Measurements from ENCODE around the gene ADCY5.

ADCY5 gene

DNA sequence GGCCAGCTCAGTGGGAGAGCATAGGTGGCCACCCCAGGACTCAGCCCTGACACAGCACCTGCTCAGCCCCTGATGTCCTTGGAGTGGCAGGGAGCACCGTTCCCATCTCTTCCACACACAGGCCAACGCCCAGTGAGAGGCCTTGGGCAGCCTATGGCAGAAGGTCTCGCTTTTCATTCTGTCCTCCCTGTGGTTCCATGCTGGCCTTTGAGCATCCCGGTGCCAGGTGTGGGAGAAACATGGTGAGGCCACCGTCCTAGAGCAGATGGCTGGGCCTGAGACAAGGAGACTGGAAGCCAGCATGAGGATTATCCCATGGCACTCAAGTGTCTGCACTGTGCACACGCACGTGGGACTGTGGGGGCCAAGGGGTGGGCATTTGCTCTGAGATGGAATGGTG is 25.1 kb downstream of the ADCY5 start:
- Histone ChIP-seq H3K9ac (ENCODE audit: low read depth, low read length) (no peak overlapping the region), H3K9me3 (replicated peaks; ENCODE audit: low read length) (no peaks in the 10 kb centered on the region), H3K4me1 (ENCODE audit: control insufficient read depth, insufficient read depth, low read length) (no peaks in the 10 kb centered on the region), H3K4me3 (ENCODE audit: low read length) (no peak overlapping the region), H3K27me3 (ENCODE audit: control insufficient read depth, insufficient read depth, low read length) (peaks cover 88% of the 10 kb centered on the region), H3K36me3 (ENCODE audit: insufficient read depth, low read length) (no peaks in the 10 kb centered on the region), H3K4me2 (ENCODE audit: low read length) (no peak overlapping the region)

DNA sequence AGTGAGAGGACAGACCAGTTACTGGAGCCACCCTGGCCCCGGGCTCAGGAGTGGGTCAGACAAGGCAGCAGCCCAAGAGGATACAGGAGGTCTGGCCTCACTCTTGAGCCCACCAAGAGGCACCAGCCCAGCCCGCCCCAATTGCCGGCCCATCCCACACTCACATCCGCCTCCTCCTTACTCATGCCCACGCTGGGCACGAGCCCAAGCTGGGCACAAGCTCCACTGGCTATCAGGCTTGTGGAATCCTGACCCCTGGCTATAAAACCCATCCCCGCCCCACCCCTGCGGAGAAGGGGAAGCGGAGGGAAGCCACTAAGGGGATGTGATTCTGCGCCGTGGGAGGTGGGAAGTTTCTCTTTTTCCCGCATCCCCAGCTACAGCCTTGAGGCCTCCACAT is 25.9 kb downstream of the ADCY5 start:
- Histone ChIP-seq H3K9me3 (replicated peaks; ENCODE audit: low read length) (no peaks in the 10 kb centered on the region), H3K4me1 (ENCODE audit: control insufficient read depth, insufficient read depth, low read length) (no peaks in the 10 kb centered on the region)

GRCh38 chr3:123422457-123422856 is 26.4 kb downstream of the ADCY5 start:
- no peaks in the 10 kb centered on the region for H3K36me3 ChIP-seq (ENCODE audit: insufficient read depth, low read length)
- H3K9me3 ChIP-seq (replicated peaks; ENCODE audit: low read length) = no peaks in the 10 kb centered on the region
- H3K27me3 ChIP-seq (ENCODE audit: control insufficient read depth, insufficient read depth, low read length) = peaks cover 79% of the 10 kb centered on the region
- H3K4me1 ChIP-seq (ENCODE audit: control insufficient read depth, insufficient read depth, low read length) = no peaks in the 10 kb centered on the region
- H3K4me3 ChIP-seq (ENCODE audit: low read length) = no peak overlapping the region
- no peak overlapping the region for H3K4me2 ChIP-seq (ENCODE audit: low read length)
- H3K9ac ChIP-seq (ENCODE audit: low read depth, low read length) = no peak overlapping the region

More for the DNA sequence above, 25.9 kb downstream of the ADCY5 start:
- Histone ChIP-seq H3K27me3 (ENCODE audit: control insufficient read depth, insufficient read depth, low read length) (peaks cover 84% of the 10 kb centered on the region), H3K4me2 (ENCODE audit: low read length) (no peak overlapping the region), H3K4me3 (ENCODE audit: low read length) (no peak overlapping the region), H3K9ac (ENCODE audit: low read depth, low read length) (no peak overlapping the region), H3K36me3 (ENCODE audit: insufficient read depth, low read length) (no peaks in the 10 kb centered on the region)

DNA sequence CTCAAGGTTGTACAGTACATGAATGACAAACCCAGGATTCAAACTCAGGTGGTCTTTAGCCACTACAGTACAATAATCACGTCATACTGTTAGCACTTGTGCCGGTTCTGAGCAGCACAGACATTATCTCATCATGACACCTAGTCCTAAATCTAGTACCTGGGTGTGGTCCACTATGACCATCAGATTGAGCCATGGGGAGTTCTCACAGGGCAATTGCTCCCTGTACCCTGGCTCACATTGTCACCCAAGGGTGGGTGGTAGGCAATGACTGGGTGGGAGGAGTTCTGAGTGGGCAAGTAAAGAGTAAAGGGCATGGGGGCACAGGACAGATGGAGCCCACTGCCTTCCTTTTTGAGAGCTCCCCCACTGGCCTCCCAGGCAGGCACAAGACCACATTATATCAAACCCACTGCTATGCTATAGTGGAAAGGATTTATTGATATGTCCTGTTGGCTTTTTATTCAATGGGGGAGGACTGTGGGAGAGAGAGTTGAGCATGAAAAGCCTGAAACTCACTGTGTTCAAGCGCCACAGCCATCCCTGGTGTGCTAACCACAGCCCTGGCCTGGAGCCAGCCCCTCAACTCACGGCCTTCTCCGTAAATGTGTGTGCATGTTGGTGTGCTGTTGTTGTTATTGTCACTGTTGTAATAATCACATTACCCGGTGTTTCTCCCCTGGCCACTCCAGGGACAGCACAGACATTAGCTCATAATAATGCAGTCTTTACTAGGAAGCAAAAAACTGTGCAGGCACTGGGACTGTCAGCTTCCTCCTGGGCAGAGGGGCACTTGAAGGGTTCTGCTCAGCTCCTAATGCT is 27.3 kb downstream of the ADCY5 start:
- H3K4me1 ChIP-seq (ENCODE audit: control insufficient read depth, insufficient read depth, low read length) = no peaks in the 10 kb centered on the region
- H3K9me3 ChIP-seq (replicated peaks; ENCODE audit: low read length) = no peaks in the 10 kb centered on the region
- peaks cover 79% of the 10 kb centered on the region for H3K27me3 ChIP-seq (ENCODE audit: control insufficient read depth, insufficient read depth, low read length)
- no peaks in the 10 kb centered on the region for H3K36me3 ChIP-seq (ENCODE audit: insufficient read depth, low read length)
- no peak overlapping the region for H3K9ac ChIP-seq (ENCODE audit: low read depth, low read length)
- no peak overlapping the region for H3K4me2 ChIP-seq (ENCODE audit: low read length)
- no peak overlapping the region for H3K4me3 ChIP-seq (ENCODE audit: low read length)

DNA sequence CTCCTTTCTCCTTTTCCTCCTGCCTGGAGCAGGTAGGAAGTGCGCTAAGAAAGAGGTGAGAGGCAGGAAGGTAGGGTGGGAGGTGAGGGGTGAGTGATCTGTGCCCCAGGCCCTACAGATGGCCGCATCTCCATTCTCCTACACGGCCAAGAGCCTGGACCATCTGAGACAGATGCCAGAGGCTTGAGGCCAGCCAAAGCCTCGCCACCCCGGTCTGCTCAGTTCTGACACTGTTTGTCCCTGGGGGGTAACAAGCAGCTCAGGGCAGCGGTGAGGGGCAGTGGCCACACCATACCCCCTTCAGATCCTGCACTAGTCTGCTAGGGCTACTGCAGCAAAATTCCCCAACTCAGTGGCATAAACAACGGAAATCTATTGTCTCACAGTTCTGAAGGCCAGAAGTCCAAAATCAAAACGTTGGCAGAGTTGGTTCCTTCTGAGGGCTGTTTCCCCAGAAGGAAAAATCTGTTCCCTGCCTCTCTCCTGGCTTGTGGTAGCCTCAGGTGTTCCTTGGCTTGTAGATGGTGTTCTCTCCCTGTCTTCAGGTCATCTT is 28.4 kb downstream of the ADCY5 start:
- H3K9me3 ChIP-seq (replicated peaks; ENCODE audit: low read length) = no peaks in the 10 kb centered on the region
- H3K4me2 ChIP-seq (ENCODE audit: low read length) = no peak overlapping the region
- H3K27me3 ChIP-seq (ENCODE audit: control insufficient read depth, insufficient read depth, low read length) = peaks cover 83% of the 10 kb centered on the region
- no peaks in the 10 kb centered on the region for H3K4me1 ChIP-seq (ENCODE audit: control insufficient read depth, insufficient read depth, low read length)
- H3K4me3 ChIP-seq (ENCODE audit: low read length) = no peak overlapping the region
- H3K9ac ChIP-seq (ENCODE audit: low read depth, low read length) = no peak overlapping the region
- H3K36me3 ChIP-seq (ENCODE audit: insufficient read depth, low read length) = no peaks in the 10 kb centered on the region

DNA sequence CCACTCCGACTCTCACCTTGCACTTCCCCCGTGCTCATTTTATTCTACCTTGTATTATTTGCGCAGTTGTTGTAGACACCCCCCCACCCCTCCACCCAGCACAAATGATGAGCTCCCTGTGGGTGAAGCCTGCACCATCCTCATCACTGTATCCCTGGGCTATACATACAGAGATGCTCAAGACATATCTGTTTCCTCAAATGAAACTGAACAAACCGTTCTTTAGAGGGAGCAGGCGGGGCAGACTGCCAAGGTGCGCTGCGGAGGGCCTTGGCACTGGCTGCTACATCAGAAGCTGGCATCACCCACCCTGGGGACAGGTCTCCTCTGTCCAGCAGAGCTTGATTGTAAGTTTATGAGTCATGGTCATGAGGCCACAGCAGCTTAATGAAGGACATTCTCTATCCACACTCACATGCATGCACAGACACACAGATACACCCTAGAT is 29.0 kb downstream of the ADCY5 start:
- Histone ChIP-seq H3K4me1 (ENCODE audit: control insufficient read depth, insufficient read depth, low read length) (no peaks in the 10 kb centered on the region), H3K4me2 (ENCODE audit: low read length) (no peak overlapping the region), H3K4me3 (ENCODE audit: low read length) (no peak overlapping the region), H3K9ac (ENCODE audit: low read depth, low read length) (no peak overlapping the region), H3K36me3 (ENCODE audit: insufficient read depth, low read length) (no peaks in the 10 kb centered on the region), H3K27me3 (ENCODE audit: control insufficient read depth, insufficient read depth, low read length) (peaks cover 83% of the 10 kb centered on the region), H3K9me3 (replicated peaks; ENCODE audit: low read length) (no peaks in the 10 kb centered on the region)

DNA sequence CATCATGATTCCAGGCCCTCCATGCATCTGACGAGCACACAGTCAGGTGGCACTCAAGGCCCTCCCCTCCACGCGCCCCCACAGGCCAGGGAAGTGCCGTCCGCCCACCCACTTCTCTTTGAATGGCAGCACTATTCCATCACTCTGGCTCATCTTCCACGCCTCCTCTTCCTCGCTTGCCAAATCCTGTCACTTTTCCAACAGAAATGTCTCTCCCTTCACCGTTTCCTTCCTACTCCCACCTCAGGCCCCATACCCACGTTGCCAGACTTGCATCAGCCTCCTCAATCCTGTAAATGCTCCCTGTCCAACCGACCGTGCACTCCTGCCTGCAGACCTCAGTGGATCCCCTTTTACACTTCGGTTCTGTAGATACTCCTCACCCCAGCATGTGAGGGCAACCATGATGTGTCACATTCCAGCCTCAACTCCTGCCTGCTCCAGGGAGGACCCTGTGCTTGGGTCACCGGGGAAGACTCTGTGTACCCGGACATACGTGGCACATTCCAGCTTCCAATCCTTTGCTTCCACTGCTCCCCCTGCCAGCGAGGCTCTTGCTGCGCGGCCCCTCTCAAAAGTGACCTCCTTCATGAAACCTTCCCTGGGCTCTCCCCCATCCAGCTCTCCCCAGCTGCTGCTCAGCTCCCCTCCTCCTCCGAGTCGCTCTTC is 29.6 kb downstream of the ADCY5 start:
- no peaks in the 10 kb centered on the region for H3K36me3 ChIP-seq (ENCODE audit: insufficient read depth, low read length)
- peaks cover 81% of the 10 kb centered on the region for H3K27me3 ChIP-seq (ENCODE audit: control insufficient read depth, insufficient read depth, low read length)
- no peaks in the 10 kb centered on the region for H3K4me1 ChIP-seq (ENCODE audit: control insufficient read depth, insufficient read depth, low read length)
- no peak overlapping the region for H3K4me2 ChIP-seq (ENCODE audit: low read length)
- no peak overlapping the region for H3K4me3 ChIP-seq (ENCODE audit: low read length)
- H3K9ac ChIP-seq (ENCODE audit: low read depth, low read length) = no peak overlapping the region
- no peaks in the 10 kb centered on the region for H3K9me3 ChIP-seq (replicated peaks; ENCODE audit: low read length)

DNA sequence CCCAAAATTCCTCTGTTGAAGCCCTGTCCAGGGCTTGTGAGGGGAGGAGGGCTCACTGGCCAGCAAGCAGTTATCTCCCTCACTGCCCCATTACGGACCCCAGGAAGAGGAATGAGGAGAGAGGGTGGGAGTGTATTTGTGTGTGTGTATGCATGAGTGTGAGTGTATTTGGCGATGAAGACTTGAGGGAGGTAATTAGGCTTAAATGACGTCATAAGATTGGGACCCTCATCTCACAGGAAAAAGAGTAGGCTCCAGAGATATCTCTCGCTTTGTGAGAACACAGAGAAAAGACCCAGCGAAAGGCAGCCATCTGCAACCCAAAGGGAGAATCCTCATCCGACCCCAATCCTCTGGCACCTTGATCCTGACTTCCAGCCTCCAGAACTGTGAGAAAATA is 32.2 kb downstream of the ADCY5 start:
- peaks cover 84% of the 10 kb centered on the region for H3K27me3 ChIP-seq (ENCODE audit: control insufficient read depth, insufficient read depth, low read length)
- H3K9me3 ChIP-seq (replicated peaks; ENCODE audit: low read length) = no peaks in the 10 kb centered on the region
- no peak overlapping the region for H3K4me2 ChIP-seq (ENCODE audit: low read length)
- H3K36me3 ChIP-seq (ENCODE audit: insufficient read depth, low read length) = no peaks in the 10 kb centered on the region
- no peak overlapping the region for H3K4me3 ChIP-seq (ENCODE audit: low read length)
- no peaks in the 10 kb centered on the region for H3K4me1 ChIP-seq (ENCODE audit: control insufficient read depth, insufficient read depth, low read length)
- H3K9ac ChIP-seq (ENCODE audit: low read depth, low read length) = no peak overlapping the region

DNA sequence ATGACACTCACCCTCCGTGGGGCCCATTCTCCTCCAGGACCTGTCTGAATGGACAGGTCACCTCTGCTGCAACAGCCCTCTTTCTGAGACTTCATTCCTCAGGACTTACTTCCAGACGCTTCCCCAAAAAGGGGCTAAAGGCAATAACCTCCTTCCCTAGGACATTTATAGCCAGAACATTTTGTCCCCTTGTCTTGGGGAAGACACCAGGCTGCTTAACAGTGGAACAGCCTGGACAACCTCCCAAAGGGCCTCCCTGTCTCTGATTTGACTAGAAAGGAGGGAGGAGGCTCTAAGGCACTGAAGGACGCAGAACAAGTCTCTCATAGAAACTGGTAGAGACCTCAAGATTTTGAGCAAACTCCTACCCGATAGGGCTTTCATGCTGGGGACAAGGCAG is 32.7 kb downstream of the ADCY5 start:
- Histone ChIP-seq H3K9ac (ENCODE audit: low read depth, low read length) (no peak overlapping the region), H3K4me3 (ENCODE audit: low read length) (no peak overlapping the region), H3K36me3 (ENCODE audit: insufficient read depth, low read length) (no peaks in the 10 kb centered on the region), H3K4me1 (ENCODE audit: control insufficient read depth, insufficient read depth, low read length) (no peaks in the 10 kb centered on the region), H3K9me3 (replicated peaks; ENCODE audit: low read length) (no peaks in the 10 kb centered on the region), H3K27me3 (ENCODE audit: control insufficient read depth, insufficient read depth, low read length) (peaks cover 80% of the 10 kb centered on the region), H3K4me2 (ENCODE audit: low read length) (no peak overlapping the region)

- H3K9me3 ChIP-seq (replicated peaks; ENCODE audit: low read length) = no peaks in the 10 kb centered on the region
- H3K36me3 ChIP-seq (ENCODE audit: insufficient read depth, low read length) = no peaks in the 10 kb centered on the region
- no peak overlapping the region for H3K9ac ChIP-seq (ENCODE audit: low read depth, low read length)
- no peak overlapping the region for H3K4me2 ChIP-seq (ENCODE audit: low read length)
- H3K27me3 ChIP-seq (ENCODE audit: control insufficient read depth, insufficient read depth, low read length) = peaks cover 74% of the 10 kb centered on the region
- H3K4me3 ChIP-seq (ENCODE audit: low read length) = no peak overlapping the region
- H3K4me1 ChIP-seq (ENCODE audit: control insufficient read depth, insufficient read depth, low read length) = no peaks in the 10 kb centered on the region
These were observed 33.7 kb downstream of the ADCY5 start for GRCh38 chr3:123414973-123415775.
